NCI-H1930 (cell line): ENCODE results near the gene UQCR10.
"Not testable (repeated sequence)": the region's sequence is repeated elsewhere in the genome, so short reads cannot be mapped to it uniquely, and the experiment has no call there.

Source experiments
- DNase-seq, 2 experiments: peaks; one replicate each; lab custom pipeline; 2025; lab: John Stamatoyannopoulos, UW

UQCR10 gene

GRCh38 chr22:29737251-29738117 lies 29.7 kb upstream of the UQCR10 start:
- no peak for DNase-seq

GRCh38 chr22:29738118-29738815 lies 28.9 kb upstream of the UQCR10 start:
- DNase-seq: no peak

- no peak for DNase-seq
Measured at GRCh38 chr22:29739346-29739875, 27.8 kb upstream of the UQCR10 start.

- no peak for DNase-seq
Measured at GRCh38 chr22:29740216-29740615, 27.0 kb upstream of the UQCR10 start.

- no peak for DNase-seq
Measured at GRCh38 chr22:29741926-29742325, 25.2 kb upstream of the UQCR10 start.

GRCh38 chr22:29742326-29742725 lies 24.8 kb upstream of the UQCR10 start:
- no peak for DNase-seq

- DNase-seq: no peak
Measured at GRCh38 chr22:29744902-29745301, 22.3 kb upstream of the UQCR10 start.

- DNase-seq: no peak
Measured at GRCh38 chr22:29747832-29748231, 19.3 kb upstream of the UQCR10 start.

GRCh38 chr22:29748248-29748893 lies 18.8 kb upstream of the UQCR10 start:
- DNase-seq: no peak

- DNase-seq: no peak
Measured at GRCh38 chr22:29750029-29750428, 17.1 kb upstream of the UQCR10 start.

- DNase-seq: no peak
Measured at GRCh38 chr22:29750559-29751538, 16.3 kb upstream of the UQCR10 start.

- no peak for DNase-seq
Measured at GRCh38 chr22:29751669-29752068, 15.5 kb upstream of the UQCR10 start.

GRCh38 chr22:29753808-29754657 lies 13.1 kb upstream of the UQCR10 start:
- no peak for DNase-seq

- DNase-seq: not testable (repeated sequence)
Measured at GRCh38 chr22:29754658-29755395, 12.3 kb upstream of the UQCR10 start.

- no peak for DNase-seq
Measured at GRCh38 chr22:29755889-29756288, 11.3 kb upstream of the UQCR10 start.

- DNase-seq: no peak
Measured at GRCh38 chr22:29756341-29756740, 10.8 kb upstream of the UQCR10 start.

GRCh38 chr22:29757096-29757495 lies 10.1 kb upstream of the UQCR10 start:
- no peak for DNase-seq

- no peak for DNase-seq
Measured at GRCh38 chr22:29758068-29758622, 9.0 kb upstream of the UQCR10 start.

- DNase-seq: no peak
Measured at GRCh38 chr22:29758959-29759358, 8.2 kb upstream of the UQCR10 start.
